Dermis microvascular lymphatic vessel endothelial cell (primary cell): ENCODE results near the gene PACSIN1. TPM values are rescaled to one million over a fixed set of nuclear protein-coding genes. Genes with fewer than 3 reads are reported as not detected.

Source experiments
- DNase-seq, 2 donors: peaks; one replicate each; pipeline versions ENCODE4 v3.0.0 to v3.0.0-alpha.2; 2010; ENCODE audit warnings: low read depth in 2 of 2
- total RNA-seq: library from RNA; depleted of rRNA; stranded (reverse); fragments of >200 nt; gene quantifications from 2 replicates; pipeline ENCODE4 v1.2.1, GENCODE V29; 2014

PACSIN1 gene
- not detected in 2 replicates for total RNA-seq

GRCh38 chr6:34465531-34466241, at the start of gene PACSIN1:
Gene PACSIN1 (plus strand): TSS chr6:34466076. CDS start chr6:34526306, 60,230 bp downstream.
- DNase-seq, result no peak

GRCh38 chr6:34416877-34417371, 49.0 kb upstream of the PACSIN1 start:
- DNase-seq, result no peak

GRCh38 chr6:34418367-34418766, 47.5 kb upstream of the PACSIN1 start:
- DNase-seq, result no peak

- DNase-seq, result no peak
Measured at GRCh38 chr6:34423254-34423653, 42.6 kb upstream of the PACSIN1 start.

- DNase-seq, result no peak
Measured at GRCh38 chr6:34424200-34425131, 41.4 kb upstream of the PACSIN1 start.

GRCh38 chr6:34425132-34425497, 40.8 kb upstream of the PACSIN1 start:
- DNase-seq, result peak in 1 of 2 donors; percentile 20

GRCh38 chr6:34425498-34426410, 40.1 kb upstream of the PACSIN1 start, which contains the start of gene RPS10:
Gene RPS10 (minus strand): TSS chr6:34426069. CDS start chr6:34425221, 848 bp downstream.
- DNase-seq, result peak; percentile 81 to 93

- DNase-seq, result no peak
Measured at GRCh38 chr6:34435916-34436315, 30.0 kb upstream of the PACSIN1 start.

- DNase-seq, result no peak
Measured at GRCh38 chr6:34436803-34437643, 28.9 kb upstream of the PACSIN1 start.

- DNase-seq, result no peak
Measured at GRCh38 chr6:34437644-34437970, 28.3 kb upstream of the PACSIN1 start.

- no peak for DNase-seq
Measured at GRCh38 chr6:34438705-34439104, 27.2 kb upstream of the PACSIN1 start.

GRCh38 chr6:34439442-34439841, 26.4 kb upstream of the PACSIN1 start:
- DNase-seq, result no peak

GRCh38 chr6:34441526-34441925, 24.4 kb upstream of the PACSIN1 start:
- DNase-seq, result no peak

- no peak for DNase-seq
Measured at GRCh38 chr6:34445313-34445860, 20.5 kb upstream of the PACSIN1 start.

GRCh38 chr6:34447386-34447785, 18.5 kb upstream of the PACSIN1 start:
- DNase-seq, result no peak

- no peak for DNase-seq
Measured at GRCh38 chr6:34447910-34448309, 18.0 kb upstream of the PACSIN1 start.

- no peak for DNase-seq
Measured at GRCh38 chr6:34451192-34451591, 14.7 kb upstream of the PACSIN1 start.

- no peak for DNase-seq
Measured at GRCh38 chr6:34455831-34456230, 10.0 kb upstream of the PACSIN1 start.

GRCh38 chr6:34457382-34457741, 8.5 kb upstream of the PACSIN1 start:
- DNase-seq, result no peak
